HepG2 (cell line): ENCODE results near the gene RHOBTB3. TPM values are rescaled to one million over a fixed set of nuclear protein-coding genes. Genes with fewer than 3 reads are reported as not detected.

Source experiments
- BCL6 ChIP-seq: IDR thresholded peaks from 2 replicates; pipeline ENCODE4 v1.6.1; 2016; ENCODE audit warnings: missing genetic modification reagents, missing compliant biosample characterization
- E2F5 ChIP-seq: sonication (generic); formaldehyde crosslinking; conservative IDR thresholded peaks from 2 replicates; pipeline ENCODE4 v1.4.0; 2020; ENCODE audit warnings: missing genetic modification reagents
- FOXA3 ChIP-seq: IDR thresholded peaks from 2 replicates; pipeline ENCODE4 v1.6.1; 2016; ENCODE audit warnings: missing genetic modification reagents, missing compliant biosample characterization
- GLMP ChIP-seq: sonication (generic); formaldehyde crosslinking; IDR thresholded peaks from 2 replicates; pipeline ENCODE4 v1.9.0; 2021; ENCODE audit warnings: missing genetic modification reagents, mild to moderate bottlenecking, borderline replicate concordance
- HOXA9 ChIP-seq: sonication (generic); formaldehyde crosslinking; IDR thresholded peaks from 2 replicates; pipeline ENCODE4 v1.8.1; 2022; ENCODE audit warnings: missing genetic modification reagents, mild to moderate bottlenecking, moderate library complexity, borderline replicate concordance
- NFAT5 ChIP-seq: sonication (generic); formaldehyde crosslinking; IDR thresholded peaks from 2 replicates; pipeline ENCODE4 v1.4.0; 2020; ENCODE audit warnings: missing genetic modification reagents
- PATZ1 ChIP-seq: sonication (generic); formaldehyde crosslinking; IDR thresholded peaks from 2 replicates; pipeline ENCODE4 v1.4.0; 2020; ENCODE audit warnings: missing genetic modification reagents
- PHF21A ChIP-seq: sonication (generic); formaldehyde crosslinking; IDR thresholded peaks from 2 replicates; pipeline ENCODE4 v1.5.0; 2020; ENCODE audit warnings: mild to moderate bottlenecking, missing genetic modification reagents
- POLR2A ChIP-seq, 2 experiments: IDR thresholded peaks; 2 replicates each; pipeline ENCODE4 v1.6.1; 2011; ENCODE audit warnings: low read depth in 2 of 2, low read length in 2 of 2, mild to moderate bottlenecking in 1 of 2, moderate library complexity in 1 of 2; ENCODE audit not compliant: insufficient read depth in 1 of 2
- SAP130 ChIP-seq: IDR thresholded peaks from 2 replicates; pipeline ENCODE4 v1.6.1; 2016; ENCODE audit warnings: low read depth
- SP4 ChIP-seq: sonication (generic); formaldehyde crosslinking; IDR thresholded peaks from 2 replicates; pipeline ENCODE4 v1.8.1; 2023; ENCODE audit warnings: mild to moderate bottlenecking, missing genetic modification reagents
- U2AF1 ChIP-seq: fragments of 200-400 bp; formaldehyde crosslinking; optimal IDR thresholded peaks from 2 replicates; pipeline ENCODE3; 2017; ENCODE audit warnings: mild to moderate bottlenecking, low read depth, low read length
- U2AF2 ChIP-seq: fragments of 200-400 bp; formaldehyde crosslinking; IDR thresholded peaks from 2 replicates; pipeline ENCODE4 v1.6.1; 2017; ENCODE audit warnings: low read depth, mild to moderate bottlenecking, low read length
- ZFP1 ChIP-seq: IDR thresholded peaks from 2 replicates; pipeline ENCODE4 v1.6.1; 2016
- ZNF335 ChIP-seq: sonication (generic); formaldehyde crosslinking; IDR thresholded peaks from 2 replicates; pipeline ENCODE4 v1.4.0; 2020; ENCODE audit warnings: missing genetic modification reagents
- ZNF512 ChIP-seq: sonication (generic); formaldehyde crosslinking; IDR thresholded peaks from 2 replicates; pipeline ENCODE4 v1.4.0; 2020; ENCODE audit warnings: mild to moderate bottlenecking, missing genetic modification reagents
- ZNF644 ChIP-seq: IDR thresholded peaks from 2 replicates; pipeline ENCODE4 v1.6.1; 2016; ENCODE audit warnings: low read depth
- ZNF652 ChIP-seq: IDR thresholded peaks from 2 replicates; pipeline ENCODE4 v1.6.1; 2016; ENCODE audit warnings: low read depth, borderline replicate concordance
- ZNF879 ChIP-seq: sonication (generic); formaldehyde crosslinking; IDR thresholded peaks from 2 replicates; pipeline ENCODE4 v1.8.1; 2023; ENCODE audit warnings: missing genetic modification reagents
- ZNF883 ChIP-seq: sonication (generic); formaldehyde crosslinking; IDR thresholded peaks from 2 replicates; pipeline ENCODE4 v1.5.1; 2020; ENCODE audit warnings: mild to moderate bottlenecking, missing genetic modification reagents; ENCODE audit errors: not compliant biosample characterization
- polyA plus RNA-seq, 8 experiments: library from polyadenylated mRNA; depleted of rRNA in 3 of 8; stranded (reverse) in 7 of 8; unstranded in 1 of 8; fragments of >200 nt; fragmentation: Illumina TruSeq in 4 of 8; extraction: Trizol in 4 of 8; gene quantifications; 2 replicates each; pipeline versions ENCODE4 v1.2.1 to v1.2.3, GENCODE V29; 2011 to 2016; ENCODE audit warnings: low read depth in 4 of 8, missing spikeins in 1 of 8, mixed read lengths in 1 of 8; ENCODE audit not compliant: insufficient read depth in 1 of 8
- total RNA-seq, 5 experiments: library from RNA; depleted of rRNA; stranded (reverse); fragments of >200 nt; fragmentation: Illumina TruSeq; extraction: Trizol; gene quantifications; 2 replicates each; pipeline ENCODE4 v1.2.3, GENCODE V29; 2016; ENCODE audit warnings: low read depth in 1 of 5

RHOBTB3 gene
- total and polyA plus RNA-seq, 2 of the 13 experiments (the other 11 are each of a cell fraction or from before 2014, with no cell fraction given), result 31.6 to 35.4 TPM

GRCh38 chr5:95709967-95710650, 21.0 kb upstream of the RHOBTB3 start (continued):
- TF ChIP-seq U2AF1 (no peak), SP4 (CRISPR knock-in tag) (no peak), ZFP1 (CRISPR knock-in tag) (no peak), FOXA3 (peak; percentile 34; the same call in 1 of the 2 replicates), ZNF644 (CRISPR knock-in tag) (0 out of 2 replicates have a peak, but pooled peaks have one; percentile 34), ZNF879 (no peak), ZNF652 (CRISPR knock-in tag) (peak; percentile 94), ZNF335 (CRISPR knock-in tag) (no peak), PATZ1 (CRISPR knock-in tag) (no peak), NFAT5 (CRISPR knock-in tag) (no peak), GLMP (CRISPR knock-in tag) (no peak), POLR2A (IDR thresholded peaks at IDR 0.05; ENCODE audit: insufficient read depth in 1 of 2, low read depth in 2 of 2, low read length in 2 of 2) (no peak), SAP130 (peak; percentile 13; the same call in 1 of the 2 replicates), ZNF883 (CRISPR knock-in tag) (no peak), HOXA9 (CRISPR knock-in tag) (no peak), BCL6 (no peak), E2F5 (no peak), ZNF512 (CRISPR knock-in tag) (no peak), U2AF2 (no peak), PHF21A (CRISPR knock-in tag) (0 out of 2 replicates have a peak, but pooled peaks have one; percentile 35)
